ENCODE measurements around the gene PROKR1. TPM values are rescaled to one million over a fixed set of nuclear protein-coding genes. Genes with fewer than 3 reads are reported as not detected.

PROKR1 gene
- total RNA-seq, 2 donors from 2014 or later = not detected

DNA sequence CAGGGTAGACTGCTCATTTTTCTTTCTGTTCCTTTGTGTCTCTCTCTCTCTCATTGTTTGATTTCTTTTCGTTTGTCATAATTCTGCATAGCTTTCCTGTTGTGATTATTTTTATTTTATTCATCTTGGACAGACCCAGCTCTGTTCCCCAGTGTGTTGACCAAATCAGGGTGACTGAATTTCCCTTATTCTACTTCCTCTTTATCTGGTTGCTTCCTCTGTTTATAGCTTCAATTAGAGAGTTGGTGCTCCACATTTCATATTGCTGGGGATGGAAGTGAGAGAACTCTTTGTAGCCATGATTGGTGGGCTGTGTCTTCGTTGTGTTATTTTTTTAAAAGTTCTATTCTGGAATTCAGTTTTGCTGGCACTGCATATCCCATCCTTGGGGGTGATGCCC is 19.1 kb downstream of the PROKR1 start:
- H3K27me3 ChIP-seq (replicated peaks; ENCODE audit: insufficient read depth) = no peaks in the 10 kb centered on the region
- no peaks in the 10 kb centered on the region for H3K9me3 ChIP-seq
- no peak for TF ChIP-seq CTCF (IDR thresholded peaks at IDR 0.05)
- no peak overlapping the region for H3K4me3 ChIP-seq
- no peaks in the 10 kb centered on the region for H3K4me1 ChIP-seq (ENCODE audit: control insufficient read depth in 1 of 2, low read depth in 2 of 2)
- DNase-seq (ENCODE audit: low spot score) = no peak
- ATAC-seq (ENCODE audit: insufficient number of reproducible peaks, low FRiP score, low read depth) = no peak
- H3K36me3 ChIP-seq = no peaks in the 10 kb centered on the region
- no peak overlapping the region for H3K27ac ChIP-seq

DNA sequence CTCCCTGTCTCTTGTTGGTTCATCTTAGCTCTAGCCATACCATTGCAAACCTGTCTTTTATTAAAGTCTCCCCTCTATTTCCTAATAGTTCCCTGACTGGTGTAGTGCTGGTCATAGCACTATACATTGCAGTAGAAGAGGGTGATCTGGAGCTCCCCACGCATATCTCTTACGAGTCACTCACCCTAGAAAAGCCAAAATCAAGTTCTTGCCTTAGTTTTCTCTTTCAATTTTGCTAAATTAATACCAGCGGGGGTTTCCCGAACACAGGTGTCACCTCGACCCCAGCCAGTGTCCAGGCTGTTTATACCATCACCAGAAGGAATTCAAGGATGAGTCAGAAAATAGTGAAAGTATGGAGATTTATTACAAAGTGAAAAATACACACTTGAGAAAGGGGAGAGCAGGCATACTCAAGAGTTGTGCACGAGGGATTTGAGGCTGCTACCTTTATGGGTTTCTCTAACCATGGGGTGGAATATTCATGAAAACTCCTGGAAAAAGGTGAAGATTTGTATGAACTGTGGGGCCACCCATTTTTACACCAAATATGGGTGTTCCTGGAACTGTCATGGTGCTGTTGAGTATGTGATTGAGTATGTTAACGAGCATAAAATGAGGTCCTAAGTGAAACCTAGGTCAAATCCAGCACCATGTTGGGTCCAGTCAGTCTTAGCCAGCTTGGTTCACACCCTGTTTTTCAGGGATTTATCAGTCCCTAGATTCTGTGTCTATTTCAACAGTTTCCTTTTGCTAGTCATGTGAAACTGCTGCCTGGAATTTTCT is 20.2 kb downstream of the PROKR1 start:
- no peak overlapping the region for H3K27ac ChIP-seq
- H3K4me3 ChIP-seq = no peak overlapping the region
- H3K9me3 ChIP-seq = no peaks in the 10 kb centered on the region
- no peaks in the 10 kb centered on the region for H3K27me3 ChIP-seq (replicated peaks; ENCODE audit: insufficient read depth)
- no peaks in the 10 kb centered on the region for H3K4me1 ChIP-seq (ENCODE audit: control insufficient read depth in 1 of 2, low read depth in 2 of 2)
- TF ChIP-seq CTCF (IDR thresholded peaks at IDR 0.05) = no peak
- H3K36me3 ChIP-seq = no peaks in the 10 kb centered on the region
- DNase-seq (ENCODE audit: low spot score) (no peak), ATAC-seq (ENCODE audit: insufficient number of reproducible peaks, low FRiP score, low read depth) (no peak)

DNA sequence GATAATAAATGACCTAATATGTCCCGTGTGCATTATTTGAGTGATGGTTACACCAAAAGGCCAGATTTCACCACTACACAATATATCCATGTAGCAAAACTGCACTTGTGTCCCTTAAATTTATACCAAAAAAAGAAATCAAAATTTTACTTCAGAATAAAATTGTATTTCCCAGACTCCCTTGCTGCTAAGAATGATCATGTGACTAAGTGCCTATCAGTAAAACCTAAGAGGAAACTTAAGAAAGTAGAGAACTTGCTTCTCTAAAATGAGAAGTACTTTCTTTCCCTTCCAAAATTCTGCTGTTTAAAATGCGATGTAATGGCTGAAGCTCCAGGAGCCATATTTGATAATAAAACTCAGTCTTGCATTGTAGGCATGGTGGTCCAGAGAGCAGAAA is 24.0 kb downstream of the PROKR1 start:
- no peak overlapping the region for H3K27ac ChIP-seq
- no peaks in the 10 kb centered on the region for H3K4me1 ChIP-seq (ENCODE audit: control insufficient read depth in 1 of 2, low read depth in 2 of 2)
- no peaks in the 10 kb centered on the region for H3K9me3 ChIP-seq
- ATAC-seq (ENCODE audit: insufficient number of reproducible peaks, low FRiP score, low read depth) (no peak), DNase-seq (ENCODE audit: low spot score) (no peak)
- no peak for TF ChIP-seq CTCF (IDR thresholded peaks at IDR 0.05)
- no peak overlapping the region for H3K4me3 ChIP-seq
- H3K27me3 ChIP-seq (replicated peaks; ENCODE audit: insufficient read depth) = no peaks in the 10 kb centered on the region
- no peaks in the 10 kb centered on the region for H3K36me3 ChIP-seq

GRCh38 chr2:68669651-68670050 is 26.3 kb downstream of the PROKR1 start:
- H3K9me3 ChIP-seq = no peaks in the 10 kb centered on the region
- DNase-seq (ENCODE audit: low spot score) = no peak
- H3K27ac ChIP-seq = no peak overlapping the region
- no peak for TF ChIP-seq CTCF (IDR thresholded peaks at IDR 0.05)
- no peaks in the 10 kb centered on the region for H3K36me3 ChIP-seq
- ATAC-seq (ENCODE audit: insufficient number of reproducible peaks, low FRiP score, low read depth) = no peak
- H3K4me3 ChIP-seq = no peak overlapping the region
- H3K4me1 ChIP-seq (ENCODE audit: control insufficient read depth in 1 of 2, low read depth in 2 of 2) = no peaks in the 10 kb centered on the region
- H3K27me3 ChIP-seq (replicated peaks; ENCODE audit: insufficient read depth) = no peaks in the 10 kb centered on the region

DNA sequence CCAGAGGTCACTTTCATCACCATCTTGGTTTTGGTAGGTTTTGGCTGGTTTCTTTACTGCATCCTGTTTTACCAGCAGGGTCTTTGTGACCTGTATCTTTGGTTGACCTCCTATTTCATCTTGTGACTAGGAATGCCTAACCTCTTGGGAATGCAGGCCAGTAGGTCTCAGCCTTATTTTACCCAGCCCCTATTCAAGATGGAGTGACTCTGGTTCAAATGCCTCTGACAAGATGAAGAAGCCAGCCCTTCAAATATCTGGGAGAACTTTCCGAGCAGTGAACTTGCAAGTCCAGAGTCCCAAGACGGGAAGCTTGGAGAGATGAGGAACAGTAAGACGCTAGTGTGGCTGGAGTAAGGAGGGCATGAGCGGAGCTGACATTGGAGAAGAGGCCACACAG is 28.6 kb downstream of the PROKR1 start:
- no peaks in the 10 kb centered on the region for H3K27me3 ChIP-seq (replicated peaks; ENCODE audit: insufficient read depth)
- ATAC-seq (ENCODE audit: insufficient number of reproducible peaks, low FRiP score, low read depth) = no peak
- DNase-seq (ENCODE audit: low spot score) = no peak
- H3K4me3 ChIP-seq = no peak overlapping the region
- no peak overlapping the region for H3K27ac ChIP-seq
- no peaks in the 10 kb centered on the region for H3K4me1 ChIP-seq (ENCODE audit: control insufficient read depth in 1 of 2, low read depth in 2 of 2)
- TF ChIP-seq CTCF (IDR thresholded peaks at IDR 0.05) = no peak
- no peaks in the 10 kb centered on the region for H3K9me3 ChIP-seq
- H3K36me3 ChIP-seq = no peaks in the 10 kb centered on the region

Measured in thoracic aorta (tissue), 2 donors.